ENCODE measurements around the gene PIK3CB.

DNA sequence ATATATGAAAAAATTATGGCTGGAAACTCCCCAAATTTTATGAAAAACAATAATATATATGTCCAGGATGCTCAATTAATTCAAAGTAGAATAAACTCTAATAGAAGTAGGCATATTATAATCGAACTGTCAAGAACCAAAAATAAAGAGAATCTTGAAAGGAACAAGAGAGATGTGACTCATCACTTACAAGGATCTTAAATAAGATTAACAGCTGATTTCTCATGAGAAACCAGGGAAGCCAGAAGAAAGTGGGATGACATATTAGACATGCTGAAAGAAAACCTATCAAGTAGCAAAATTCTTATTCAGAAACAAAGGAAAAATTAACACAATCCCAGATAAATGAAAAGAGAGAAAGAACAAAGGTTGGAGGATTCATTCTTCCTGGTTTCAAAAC, 159.3 kb downstream of the PIK3CB start:
- TF ChIP-seq HNF4G (IDR thresholded peaks at IDR 0.05) (no peak), EGR1 (IDR thresholded peaks at IDR 0.05; ENCODE audit: low read depth in 2 of 2) (no peak), JUND (IDR thresholded peaks at IDR 0.05) (no peak)
- TF ChIP-seq, protein P1, sequence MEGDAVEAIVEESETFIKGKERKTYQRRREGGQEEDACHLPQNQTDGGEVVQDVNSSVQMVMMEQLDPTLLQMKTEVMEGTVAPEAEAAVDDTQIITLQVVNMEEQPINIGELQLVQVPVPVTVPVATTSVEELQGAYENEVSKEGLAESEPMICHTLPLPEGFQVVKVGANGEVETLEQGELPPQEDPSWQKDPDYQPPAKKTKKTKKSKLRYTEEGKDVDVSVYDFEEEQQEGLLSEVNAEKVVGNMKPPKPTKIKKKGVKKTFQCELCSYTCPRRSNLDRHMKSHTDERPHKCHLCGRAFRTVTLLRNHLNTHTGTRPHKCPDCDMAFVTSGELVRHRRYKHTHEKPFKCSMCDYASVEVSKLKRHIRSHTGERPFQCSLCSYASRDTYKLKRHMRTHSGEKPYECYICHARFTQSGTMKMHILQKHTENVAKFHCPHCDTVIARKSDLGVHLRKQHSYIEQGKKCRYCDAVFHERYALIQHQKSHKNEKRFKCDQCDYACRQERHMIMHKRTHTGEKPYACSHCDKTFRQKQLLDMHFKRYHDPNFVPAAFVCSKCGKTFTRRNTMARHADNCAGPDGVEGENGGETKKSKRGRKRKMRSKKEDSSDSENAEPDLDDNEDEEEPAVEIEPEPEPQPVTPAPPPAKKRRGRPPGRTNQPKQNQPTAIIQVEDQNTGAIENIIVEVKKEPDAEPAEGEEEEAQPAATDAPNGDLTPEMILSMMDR (IDR thresholded peaks at IDR 0.05; ENCODE audit: low read depth, low read length, missing input control): no peak
- TF ChIP-seq, protein P2, sequence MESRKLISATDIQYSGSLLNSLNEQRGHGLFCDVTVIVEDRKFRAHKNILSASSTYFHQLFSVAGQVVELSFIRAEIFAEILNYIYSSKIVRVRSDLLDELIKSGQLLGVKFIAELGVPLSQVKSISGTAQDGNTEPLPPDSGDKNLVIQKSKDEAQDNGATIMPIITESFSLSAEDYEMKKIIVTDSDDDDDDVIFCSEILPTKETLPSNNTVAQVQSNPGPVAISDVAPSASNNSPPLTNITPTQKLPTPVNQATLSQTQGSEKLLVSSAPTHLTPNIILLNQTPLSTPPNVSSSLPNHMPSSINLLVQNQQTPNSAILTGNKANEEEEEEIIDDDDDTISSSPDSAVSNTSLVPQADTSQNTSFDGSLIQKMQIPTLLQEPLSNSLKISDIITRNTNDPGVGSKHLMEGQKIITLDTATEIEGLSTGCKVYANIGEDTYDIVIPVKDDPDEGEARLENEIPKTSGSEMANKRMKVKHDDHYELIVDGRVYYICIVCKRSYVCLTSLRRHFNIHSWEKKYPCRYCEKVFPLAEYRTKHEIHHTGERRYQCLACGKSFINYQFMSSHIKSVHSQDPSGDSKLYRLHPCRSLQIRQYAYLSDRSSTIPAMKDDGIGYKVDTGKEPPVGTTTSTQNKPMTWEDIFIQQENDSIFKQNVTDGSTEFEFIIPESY (IDR thresholded peaks at IDR 0.05): no peak
- TF ChIP-seq, protein P3, sequence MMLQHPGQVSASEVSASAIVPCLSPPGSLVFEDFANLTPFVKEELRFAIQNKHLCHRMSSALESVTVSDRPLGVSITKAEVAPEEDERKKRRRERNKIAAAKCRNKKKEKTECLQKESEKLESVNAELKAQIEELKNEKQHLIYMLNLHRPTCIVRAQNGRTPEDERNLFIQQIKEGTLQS (IDR thresholded peaks at IDR 0.05): no peak

Measured in liver (tissue), 3 donors.